Stimulated activated CD8-positive, alpha-beta memory T cell treated with anti-CD3 and anti-CD28 coated beads, Interleukin-12 subunit alpha, Interleukin-12 subunit beta, amount 100 ng/mL, for 4 hours (primary cell): ENCODE data around the gene YPEL1.
"Not testable (repeated sequence)": the region's sequence is repeated elsewhere in the genome, so short reads cannot be mapped to it uniquely, and the experiment has no call there.

Experiments used
- DNase-seq: peaks from one replicate; pipeline ENCODE4 v3.0.0-alpha.2; 2020; ENCODE audit warnings: low read depth

Gene YPEL1

GRCh38 chr22:21753374-21754111 lies 17.9 kb upstream of the YPEL1 start:
- DNase-seq, result no peak

- DNase-seq, result no peak
Observed at GRCh38 chr22:21752276-21752675, 16.7 kb upstream of the YPEL1 start.

GRCh38 chr22:21745948-21746347 lies 10.4 kb upstream of the YPEL1 start:
- no peak for DNase-seq

- DNase-seq, result not testable (repeated sequence)
Observed at GRCh38 chr22:21744917-21745316, 9.3 kb upstream of the YPEL1 start.

- no peak for DNase-seq
Observed at GRCh38 chr22:21741790-21742189, 6.2 kb upstream of the YPEL1 start.

GRCh38 chr22:21741059-21741458 lies 5.5 kb upstream of the YPEL1 start:
- DNase-seq, result no peak

- no peak for DNase-seq
Observed at GRCh38 chr22:21739828-21740377, 4.3 kb upstream of the YPEL1 start.

- DNase-seq, result no peak
Observed at GRCh38 chr22:21738966-21739365, 3.4 kb upstream of the YPEL1 start.

GRCh38 chr22:21738081-21738480 lies 2.5 kb upstream of the YPEL1 start:
- no peak for DNase-seq

GRCh38 chr22:21736948-21737347 lies 1.4 kb upstream of the YPEL1 start:
- DNase-seq, result no peak

- DNase-seq, result no peak
Observed at GRCh38 chr22:21736084-21736642, 569 bp upstream of the YPEL1 start.

- DNase-seq, result no peak
Observed at GRCh38 chr22:21734540-21735199, 924 bp downstream of the YPEL1 start.

GRCh38 chr22:21731503-21731902 lies 4.1 kb downstream of the YPEL1 start:
- no peak for DNase-seq

- no peak for DNase-seq
Observed at GRCh38 chr22:21730535-21731308, 4.9 kb downstream of the YPEL1 start.

GRCh38 chr22:21729184-21729583 lies 6.4 kb downstream of the YPEL1 start:
- not testable (repeated sequence) for DNase-seq

GRCh38 chr22:21728270-21728669 lies 7.3 kb downstream of the YPEL1 start:
- DNase-seq, result no peak

- no peak for DNase-seq
Observed at GRCh38 chr22:21727768-21728167, 7.8 kb downstream of the YPEL1 start.

- no peak for DNase-seq
Observed at GRCh38 chr22:21727159-21727558, 8.4 kb downstream of the YPEL1 start.

GRCh38 chr22:21726650-21727049 lies 8.9 kb downstream of the YPEL1 start:
- DNase-seq, result no peak

GRCh38 chr22:21725956-21726649 lies 9.5 kb downstream of the YPEL1 start:
- DNase-seq, result no peak

- DNase-seq, result not testable (repeated sequence)
Observed at GRCh38 chr22:21724496-21724895, 11.1 kb downstream of the YPEL1 start.
